Stimulated activated CD4-positive, alpha-beta T cell treated with anti-CD3 and anti-CD28 coated beads, Interleukin-2, amount 100 ng/mL, for 24 hours (primary cell): ENCODE measurements around the gene ARHGEF10L.
"Not testable (repeated sequence)": the region's sequence is repeated elsewhere in the genome, so short reads cannot be mapped to it uniquely, and the experiment has no call there.

ENCODE experiments used
- DNase-seq, 2 donors: peaks; one replicate each; pipeline ENCODE4 v3.0.0-alpha.2; 2020

The ARHGEF10L gene, protein sequence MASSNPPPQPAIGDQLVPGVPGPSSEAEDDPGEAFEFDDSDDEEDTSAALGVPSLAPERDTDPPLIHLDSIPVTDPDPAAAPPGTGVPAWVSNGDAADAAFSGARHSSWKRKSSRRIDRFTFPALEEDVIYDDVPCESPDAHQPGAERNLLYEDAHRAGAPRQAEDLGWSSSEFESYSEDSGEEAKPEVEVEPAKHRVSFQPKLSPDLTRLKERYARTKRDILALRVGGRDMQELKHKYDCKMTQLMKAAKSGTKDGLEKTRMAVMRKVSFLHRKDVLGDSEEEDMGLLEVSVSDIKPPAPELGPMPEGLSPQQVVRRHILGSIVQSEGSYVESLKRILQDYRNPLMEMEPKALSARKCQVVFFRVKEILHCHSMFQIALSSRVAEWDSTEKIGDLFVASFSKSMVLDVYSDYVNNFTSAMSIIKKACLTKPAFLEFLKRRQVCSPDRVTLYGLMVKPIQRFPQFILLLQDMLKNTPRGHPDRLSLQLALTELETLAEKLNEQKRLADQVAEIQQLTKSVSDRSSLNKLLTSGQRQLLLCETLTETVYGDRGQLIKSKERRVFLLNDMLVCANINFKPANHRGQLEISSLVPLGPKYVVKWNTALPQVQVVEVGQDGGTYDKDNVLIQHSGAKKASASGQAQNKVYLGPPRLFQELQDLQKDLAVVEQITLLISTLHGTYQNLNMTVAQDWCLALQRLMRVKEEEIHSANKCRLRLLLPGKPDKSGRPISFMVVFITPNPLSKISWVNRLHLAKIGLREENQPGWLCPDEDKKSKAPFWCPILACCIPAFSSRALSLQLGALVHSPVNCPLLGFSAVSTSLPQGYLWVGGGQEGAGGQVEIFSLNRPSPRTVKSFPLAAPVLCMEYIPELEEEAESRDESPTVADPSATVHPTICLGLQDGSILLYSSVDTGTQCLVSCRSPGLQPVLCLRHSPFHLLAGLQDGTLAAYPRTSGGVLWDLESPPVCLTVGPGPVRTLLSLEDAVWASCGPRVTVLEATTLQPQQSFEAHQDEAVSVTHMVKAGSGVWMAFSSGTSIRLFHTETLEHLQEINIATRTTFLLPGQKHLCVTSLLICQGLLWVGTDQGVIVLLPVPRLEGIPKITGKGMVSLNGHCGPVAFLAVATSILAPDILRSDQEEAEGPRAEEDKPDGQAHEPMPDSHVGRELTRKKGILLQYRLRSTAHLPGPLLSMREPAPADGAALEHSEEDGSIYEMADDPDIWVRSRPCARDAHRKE (N-terminal part only)

GRCh38 chr1:17539477-17540254 is at the start of gene ARHGEF10L:
TSS of gene ARHGEF10L (plus strand) at chr1:17539698. CDS start at chr1:17580596, 40,898 bp downstream.
- DNase-seq, result peak in 1 of 2 donors; percentile 5

GRCh38 chr1:17489768-17490417 is 49.6 kb upstream of the ARHGEF10L start:
- not testable (repeated sequence) for DNase-seq

GRCh38 chr1:17490667-17491066 is 48.8 kb upstream of the ARHGEF10L start:
- not testable (repeated sequence) for DNase-seq

DNA sequence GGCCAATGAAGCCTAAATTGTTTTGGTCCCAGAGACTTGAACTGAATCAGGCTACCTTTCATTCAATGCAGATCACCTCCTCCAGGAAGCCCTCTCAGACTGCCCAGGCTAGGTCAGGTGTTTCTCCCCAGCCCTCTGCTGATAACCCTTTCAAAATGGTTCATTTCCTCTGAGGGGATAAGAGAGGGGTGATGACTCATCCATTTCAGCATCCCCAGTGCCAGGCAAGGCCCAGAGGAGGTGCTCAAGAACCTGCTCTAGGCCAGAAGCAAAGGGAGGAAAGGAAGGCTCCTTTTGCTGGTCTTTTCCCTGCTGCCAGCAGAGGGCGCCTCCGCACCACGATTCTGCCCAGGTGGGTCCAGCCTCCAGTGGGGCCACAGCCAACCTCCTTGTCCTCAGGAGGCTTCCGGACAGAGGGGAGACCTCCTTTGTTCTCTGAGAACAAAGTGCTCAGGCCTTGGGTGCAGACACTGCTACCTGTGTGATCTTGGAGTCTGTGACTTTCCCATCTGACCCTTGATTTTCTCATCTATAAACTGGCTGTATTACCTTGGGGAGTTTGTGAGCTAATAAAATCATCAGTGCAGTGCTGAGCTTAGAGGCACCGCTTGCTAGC is 45.3 kb upstream of the ARHGEF10L start:
- peak; percentile 72 to 77 for DNase-seq

- no peak for DNase-seq
Observed at GRCh38 chr1:17496419-17496818, 43.1 kb upstream of the ARHGEF10L start.

DNA sequence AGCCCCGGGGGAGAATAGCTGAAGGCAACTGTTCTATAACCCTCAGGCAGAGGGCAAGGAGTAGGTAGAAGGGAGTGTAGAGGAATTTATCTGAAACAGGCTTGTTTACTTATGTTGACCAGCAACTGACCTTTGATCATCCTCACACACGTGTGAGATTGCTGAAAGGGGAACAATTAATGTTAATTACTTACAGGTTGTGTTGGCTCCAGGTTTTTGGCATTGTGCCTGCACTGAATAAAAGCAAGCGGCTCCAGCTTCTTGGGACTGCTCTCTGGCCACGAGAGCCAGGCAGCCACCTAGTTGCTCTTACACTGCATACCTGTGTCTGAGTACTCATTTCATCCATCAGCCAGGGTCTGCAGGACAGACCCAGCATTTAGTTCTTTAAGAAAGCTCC is 41.3 kb upstream of the ARHGEF10L start:
- no peak for DNase-seq

- peak; percentile 51 to 74 for DNase-seq
Observed at GRCh38 chr1:17502326-17502778, 37.1 kb upstream of the ARHGEF10L start.

GRCh38 chr1:17503146-17503545 is 36.4 kb upstream of the ARHGEF10L start:
- no peak for DNase-seq

DNA sequence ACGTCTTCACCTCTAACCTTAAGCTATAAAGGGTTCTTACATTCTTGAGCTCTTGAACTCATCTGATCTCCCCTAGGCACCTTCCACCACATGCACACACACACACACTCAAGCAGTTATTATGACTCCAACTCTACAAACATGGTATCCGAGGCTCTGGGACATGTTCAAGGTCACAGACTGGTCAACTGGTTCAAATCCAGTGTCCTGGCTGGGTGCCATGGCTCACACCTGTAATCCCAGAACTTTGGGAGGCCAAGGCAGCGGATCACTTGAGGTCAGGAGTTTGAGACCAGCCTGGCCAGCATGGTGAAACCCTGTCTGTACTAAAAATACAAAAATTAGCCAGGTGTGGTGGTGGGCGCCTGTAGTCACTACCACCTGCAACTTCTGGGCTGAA is 32.3 kb upstream of the ARHGEF10L start:
- DNase-seq, result not testable (repeated sequence)

GRCh38 chr1:17507915-17508314 is 31.6 kb upstream of the ARHGEF10L start:
- no peak for DNase-seq

- no peak for DNase-seq
Observed at GRCh38 chr1:17509363-17509762, 30.1 kb upstream of the ARHGEF10L start.

DNA sequence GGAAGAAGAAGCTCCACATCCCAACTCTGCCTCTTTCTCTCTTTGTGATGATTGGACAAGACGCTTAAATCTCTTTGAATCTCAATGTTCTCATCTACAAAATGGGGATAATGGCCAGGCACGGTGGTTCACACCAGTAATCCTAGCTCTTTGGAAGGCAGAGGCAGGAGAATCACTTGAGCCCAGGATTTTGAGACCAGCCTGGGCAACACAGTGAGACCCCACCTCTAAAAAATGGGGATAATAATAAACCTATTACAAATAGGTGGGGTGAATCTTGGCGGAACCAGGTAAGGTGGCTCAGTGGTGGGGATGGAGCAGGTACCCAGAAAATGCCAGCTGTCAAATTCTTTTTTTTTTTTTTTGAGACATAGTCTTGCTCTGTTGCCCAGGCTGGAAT is 29.4 kb upstream of the ARHGEF10L start:
- DNase-seq, result no peak

DNA sequence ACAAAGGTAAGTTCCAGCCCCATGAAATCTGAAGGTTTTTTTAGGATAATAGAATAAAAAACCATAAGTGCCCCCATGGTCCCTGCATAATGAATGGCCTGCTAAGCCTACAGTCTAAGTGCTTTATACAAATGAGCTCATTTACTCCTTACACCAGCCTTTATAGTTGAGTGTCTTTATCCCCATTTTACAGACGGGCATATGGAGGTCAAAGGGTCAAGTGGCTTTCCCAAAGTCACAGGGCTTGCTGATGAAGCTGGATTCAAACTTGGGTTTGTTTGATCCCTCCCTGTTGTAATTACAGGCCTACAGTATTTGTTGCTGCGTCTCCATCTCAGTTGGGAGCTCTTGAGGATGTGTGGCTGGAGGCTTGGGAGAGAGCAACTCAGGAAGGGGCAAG is 28.3 kb upstream of the ARHGEF10L start:
- DNase-seq, result no peak

- DNase-seq, result no peak
Observed at GRCh38 chr1:17513131-17513530, 26.4 kb upstream of the ARHGEF10L start.

DNA sequence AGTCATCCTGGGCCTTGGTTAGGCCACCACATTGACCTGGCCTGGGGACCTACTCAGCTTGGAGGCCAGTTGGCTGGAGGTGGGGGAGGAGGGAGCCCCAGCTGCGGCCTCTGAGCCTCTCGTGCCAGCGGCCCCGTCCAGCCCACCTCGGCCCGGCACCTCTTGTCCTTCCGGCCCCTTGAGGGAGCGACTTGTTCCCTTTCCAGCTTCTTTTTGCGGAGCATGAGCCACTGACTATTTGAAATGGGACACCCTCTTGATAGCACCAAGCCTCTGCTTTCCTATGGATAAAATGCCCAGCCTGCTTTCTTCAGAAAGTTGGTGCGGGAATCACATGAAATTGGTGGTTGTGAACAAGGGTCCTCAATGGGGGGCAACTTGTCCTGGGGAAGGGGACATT is 24.7 kb upstream of the ARHGEF10L start:
- DNase-seq, result no peak

GRCh38 chr1:17515902-17516301 is 23.6 kb upstream of the ARHGEF10L start:
- no peak for DNase-seq

- DNase-seq, result no peak
Observed at GRCh38 chr1:17516303-17517214, 22.9 kb upstream of the ARHGEF10L start.

- DNase-seq, result no peak
Observed at GRCh38 chr1:17520041-17520440, 19.5 kb upstream of the ARHGEF10L start.

- no peak for DNase-seq
Observed at GRCh38 chr1:17520473-17521319, 18.8 kb upstream of the ARHGEF10L start.
